Neural cell (in vitro differentiated cells): ENCODE measurements around the gene S100A12. TPM values are rescaled to one million over a fixed set of nuclear protein-coding genes. Genes with fewer than 3 reads are reported as not detected.

ENCODE experiments used
- H2AFZ ChIP-seq: fragments of 200-600, 300-800 bp; sonication (generic), shearing (Covaris generic); 2 replicates; pipeline ENCODE4 v1.6.0; 2014; ENCODE audit warnings: low read depth, mild to moderate bottlenecking, antibody characterized with exemption, low read length, moderate library complexity
- H3F3A ChIP-seq: fragments of 200-600 bp; shearing (Covaris generic); 2 replicates; pipeline ENCODE4 v1.6.1; 2016; ENCODE audit warnings: mild to moderate bottlenecking, moderate library complexity, mixed read lengths, antibody characterized with exemption, low read length; ENCODE audit not compliant: insufficient read depth, poor library complexity, severe bottlenecking
- H3K27ac ChIP-seq: fragments of 200-600, 300-800 bp; sonication (generic), shearing (Covaris generic); 2 replicates; pipeline ENCODE4 v1.5.1; 2014; ENCODE audit warnings: mild to moderate bottlenecking, low read length, moderate library complexity
- H3K27me3 ChIP-seq: fragments of 300-800, 200-600 bp; sonication (generic), shearing (Covaris generic); 2 replicates; pipeline ENCODE4 v1.6.0; 2014; ENCODE audit warnings: mild to moderate bottlenecking, low read depth, low read length, moderate library complexity; ENCODE audit not compliant: insufficient read depth
- H3K36me3 ChIP-seq: fragments of 300-800, 200-600 bp; sonication (generic), shearing (Covaris generic); 2 replicates; pipeline ENCODE4 v1.5.1; 2014; ENCODE audit warnings: mild to moderate bottlenecking, antibody characterized with exemption, low read length, moderate library complexity; ENCODE audit not compliant: insufficient read depth
- H3K4me2 ChIP-seq: fragments of 300-800, 200-600 bp; sonication (generic), shearing (Covaris generic); 2 replicates; pipeline ENCODE4 v1.6.0; 2014; ENCODE audit warnings: mild to moderate bottlenecking, low read length
- H3K4me3 ChIP-seq: fragments of 300-800, 200-600 bp; sonication (generic), shearing (Covaris generic); 2 replicates; pipeline ENCODE4 v1.5.1; 2014; ENCODE audit warnings: mild to moderate bottlenecking, low read length, moderate library complexity
- H3K79me2 ChIP-seq: fragments of 200-600 bp; shearing (Covaris generic); replicated peaks from 2 replicates; pipeline ENCODE4 v1.6.0; 2014; ENCODE audit warnings: mild to moderate bottlenecking, low read length, moderate library complexity; ENCODE audit not compliant: insufficient read depth
- H3K9ac ChIP-seq: fragments of 300-800, 200-600 bp; sonication (generic), shearing (Covaris generic); 2 replicates; pipeline ENCODE4 v1.6.1; 2016; ENCODE audit warnings: mild to moderate bottlenecking, low read length, mixed read lengths
- H3K9me2 ChIP-seq: fragments of 200-600 bp; shearing (Covaris generic); 2 replicates; pipeline ENCODE4 v1.6.1; 2016; ENCODE audit warnings: mild to moderate bottlenecking, low read length, mixed read lengths; ENCODE audit not compliant: insufficient read depth
- H3K9me3 ChIP-seq: fragments of 200-600, 300-800 bp; sonication (generic), shearing (Covaris generic); 2 replicates; pipeline ENCODE4 v1.6.1; 2016; ENCODE audit warnings: mild to moderate bottlenecking, mixed run types, low read length, moderate library complexity, mixed read lengths
- H4K20me1 ChIP-seq: fragments of 200-600 bp; shearing (Covaris generic); 2 replicates; pipeline ENCODE4 v1.6.1; 2016; ENCODE audit warnings: mild to moderate bottlenecking, mixed run types; ENCODE audit not compliant: insufficient read depth
- CTCF ChIP-seq: fragments of 450-650 bp; IDR thresholded peaks from 2 replicates; pipeline ENCODE4 v1.5.1; 2014; ENCODE audit warnings: antibody characterized with exemption, mild to moderate bottlenecking, moderate library complexity; ENCODE audit not compliant: poor library complexity, severe bottlenecking
- EP300 ChIP-seq: fragments of 450-650 bp; conservative IDR thresholded peaks from 2 replicates; pipeline ENCODE4 v1.6.1; 2014; ENCODE audit warnings: antibody characterized with exemption, mild to moderate bottlenecking, moderate library complexity; ENCODE audit not compliant: poor library complexity, severe bottlenecking
- EZH2 ChIP-seq: fragments of 200-600, 300-800 bp; shearing (Covaris generic), sonication (generic); IDR thresholded peaks from 2 replicates; pipeline ENCODE4 v1.6.1; 2014; ENCODE audit warnings: antibody characterized with exemption, low read length, borderline replicate concordance, mild to moderate bottlenecking; ENCODE audit not compliant: insufficient read depth, poor library complexity, severe bottlenecking
- MXI1 ChIP-seq: fragments of 450-650 bp; conservative IDR thresholded peaks from 2 replicates; pipeline ENCODE4 v1.6.1; 2014; ENCODE audit warnings: antibody characterized with exemption, mild to moderate bottlenecking; ENCODE audit not compliant: poor library complexity, severe bottlenecking
- POLR2AphosphoS5 ChIP-seq: IDR thresholded peaks from 2 replicates; pipeline ENCODE4 v1.6.1; 2012
- RAD21 ChIP-seq: fragments of 450-650 bp; conservative IDR thresholded peaks from 2 replicates; pipeline ENCODE4 v1.6.1; 2014; ENCODE audit warnings: antibody characterized with exemption, mild to moderate bottlenecking, moderate library complexity
- SMC3 ChIP-seq: fragments of 450-650 bp; conservative IDR thresholded peaks from 2 replicates; pipeline ENCODE4 v1.6.1; 2014; ENCODE audit warnings: antibody characterized with exemption, mild to moderate bottlenecking, moderate library complexity; ENCODE audit not compliant: poor library complexity
- TAF1 ChIP-seq: IDR thresholded peaks from 2 replicates; pipeline ENCODE4 v1.6.1; 2012; ENCODE audit warnings: low read depth
- polyA plus RNA-seq: library from polyadenylated mRNA; depleted of rRNA; stranded (reverse); fragments of >200 nt; gene quantifications from 2 replicates; pipeline ENCODE4 v1.2.3, GENCODE V29; 2014
- TF ChIP-seq, protein P1 (sequence below): IDR thresholded peaks from 2 replicates; pipeline ENCODE4 v1.6.1; 2012; ENCODE audit warnings: borderline replicate concordance

S100A12 gene
- polyA plus RNA-seq, 1 donor from 2014 or later: not detected

GRCh38 chr1:153337980-153338853 is 37.2 kb downstream of the S100A12 start:
- TF ChIP-seq RAD21 (no peak), MXI1 (no peak), EP300 (no peak), SMC3 (no peak), CTCF (no peak), EZH2 (no peak), POLR2AphosphoS5 (no peak), TAF1 (no peak)
- TF ChIP-seq, protein P1, sequence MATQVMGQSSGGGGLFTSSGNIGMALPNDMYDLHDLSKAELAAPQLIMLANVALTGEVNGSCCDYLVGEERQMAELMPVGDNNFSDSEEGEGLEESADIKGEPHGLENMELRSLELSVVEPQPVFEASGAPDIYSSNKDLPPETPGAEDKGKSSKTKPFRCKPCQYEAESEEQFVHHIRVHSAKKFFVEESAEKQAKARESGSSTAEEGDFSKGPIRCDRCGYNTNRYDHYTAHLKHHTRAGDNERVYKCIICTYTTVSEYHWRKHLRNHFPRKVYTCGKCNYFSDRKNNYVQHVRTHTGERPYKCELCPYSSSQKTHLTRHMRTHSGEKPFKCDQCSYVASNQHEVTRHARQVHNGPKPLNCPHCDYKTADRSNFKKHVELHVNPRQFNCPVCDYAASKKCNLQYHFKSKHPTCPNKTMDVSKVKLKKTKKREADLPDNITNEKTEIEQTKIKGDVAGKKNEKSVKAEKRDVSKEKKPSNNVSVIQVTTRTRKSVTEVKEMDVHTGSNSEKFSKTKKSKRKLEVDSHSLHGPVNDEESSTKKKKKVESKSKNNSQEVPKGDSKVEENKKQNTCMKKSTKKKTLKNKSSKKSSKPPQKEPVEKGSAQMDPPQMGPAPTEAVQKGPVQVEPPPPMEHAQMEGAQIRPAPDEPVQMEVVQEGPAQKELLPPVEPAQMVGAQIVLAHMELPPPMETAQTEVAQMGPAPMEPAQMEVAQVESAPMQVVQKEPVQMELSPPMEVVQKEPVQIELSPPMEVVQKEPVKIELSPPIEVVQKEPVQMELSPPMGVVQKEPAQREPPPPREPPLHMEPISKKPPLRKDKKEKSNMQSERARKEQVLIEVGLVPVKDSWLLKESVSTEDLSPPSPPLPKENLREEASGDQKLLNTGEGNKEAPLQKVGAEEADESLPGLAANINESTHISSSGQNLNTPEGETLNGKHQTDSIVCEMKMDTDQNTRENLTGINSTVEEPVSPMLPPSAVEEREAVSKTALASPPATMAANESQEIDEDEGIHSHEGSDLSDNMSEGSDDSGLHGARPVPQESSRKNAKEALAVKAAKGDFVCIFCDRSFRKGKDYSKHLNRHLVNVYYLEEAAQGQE: no peak
- no peaks in the 10 kb centered on the region for H3K36me3 ChIP-seq
- no peak overlapping the region for H2AFZ ChIP-seq
- H3K79me2 ChIP-seq: no peaks in the 10 kb centered on the region
- no peaks in the 10 kb centered on the region for H3F3A ChIP-seq
- H3K27ac ChIP-seq: no peak overlapping the region
- no peaks in the 10 kb centered on the region for H3K9me2 ChIP-seq
- H3K9me3 ChIP-seq: no peaks in the 10 kb centered on the region
- H3K4me2 ChIP-seq: no peak overlapping the region
- H3K9ac ChIP-seq: no peak overlapping the region
- H4K20me1 ChIP-seq: no peaks in the 10 kb centered on the region
- no peaks in the 10 kb centered on the region for H3K27me3 ChIP-seq
- no peak overlapping the region for H3K4me3 ChIP-seq

DNA sequence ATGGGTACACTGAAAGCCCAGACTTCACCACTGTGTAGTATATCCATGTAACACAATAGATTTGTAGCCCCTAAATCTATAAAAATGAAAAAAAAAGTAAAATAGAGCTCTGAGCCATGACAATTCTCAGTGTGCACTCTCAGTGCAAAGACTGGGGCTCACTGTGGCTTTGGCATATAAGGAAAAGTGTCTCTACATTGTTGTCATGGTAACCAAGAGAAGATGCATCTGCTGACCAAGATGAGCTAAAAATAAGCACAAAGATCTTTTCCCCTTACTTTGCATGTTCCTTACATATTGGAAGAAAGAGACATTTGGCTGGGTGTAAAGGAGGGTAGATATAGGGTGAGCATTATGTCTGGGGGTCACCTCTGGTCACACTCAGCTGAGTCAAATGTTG is 38.8 kb downstream of the S100A12 start:
- no peaks in the 10 kb centered on the region for H3K79me2 ChIP-seq
- peak overlapping the region; percentile 42 for H2AFZ ChIP-seq
- peak overlapping the region; percentile 45 for H3K4me3 ChIP-seq
- peak overlapping the region; percentile 31 for H3K4me2 ChIP-seq
- no peaks in the 10 kb centered on the region for H4K20me1 ChIP-seq
- H3F3A ChIP-seq: no peaks in the 10 kb centered on the region
- peak overlapping the region; percentile 85 for H3K27ac ChIP-seq
- peak; percentile 30 for TF ChIP-seq POLR2AphosphoS5
- no peak for TF ChIP-seq TAF1
- no peak for TF ChIP-seq SMC3
- TF ChIP-seq, protein P1: peak; percentile 21
- no peak for TF ChIP-seq CTCF
- TF ChIP-seq EZH2: no peak
- no peak for TF ChIP-seq RAD21
- TF ChIP-seq MXI1: no peak
- peak; percentile 22 for TF ChIP-seq EP300
- peak overlapping the region; percentile 44 for H3K9ac ChIP-seq
- H3K9me2 ChIP-seq: no peaks in the 10 kb centered on the region
- no peaks in the 10 kb centered on the region for H3K36me3 ChIP-seq
- peaks cover 4% of the 10 kb centered on the region for H3K9me3 ChIP-seq
- no peaks in the 10 kb centered on the region for H3K27me3 ChIP-seq
